Measurements from ENCODE around the gene OSBPL8. TPM values are rescaled to one million over a fixed set of nuclear protein-coding genes. Genes with fewer than 3 reads are reported as not detected.

The OSBPL8 gene
- total and polyA plus RNA-seq, 2 donors (not counting 1 experiment from before 2014, with no cell fraction given) = 11.1 to 112 TPM

GRCh38 chr12:76374386-76375020 lies 185.1 kb downstream of the OSBPL8 start:
- H3K27ac ChIP-seq (ENCODE audit: low read length in 2 of 2) = no peak overlapping the region
- H3K4me1 Mint-ChIP-seq = no peaks in the 10 kb centered on the region
- H3K4me1 ChIP-seq (ENCODE audit: control insufficient read depth in 2 of 2, insufficient read depth in 2 of 2, low read length in 2 of 2) = no peaks in the 10 kb centered on the region
- intact Hi-C loops (cut with micrococcal nuclease) = no loop called here
- H4K20me1 ChIP-seq (ENCODE audit: control insufficient read depth, insufficient read depth, low read length, poor library complexity, severe bottlenecking) = no peaks in the 10 kb centered on the region
- no CpG with 5 or more reads among the region's 1 CpG for WGBS (ENCODE audit: insufficient coverage)
- CTCF ChIA-PET = interaction anchor here (1.6 kb wide), 1 partner anchor 212 kb away, joined by 5 read pairs; no protein-coding TSS in a partner anchor
- peaks cover 8 to 47% of the 10 kb centered on the region in 2 experiments for H3K36me3 ChIP-seq (replicated peaks in 1 of 2; ENCODE audit: control extremely low read depth in 1 of 2, control insufficient read depth in 1 of 2, extremely low read depth in 1 of 2, insufficient read depth in 2 of 2, low read length in 1 of 2)
- no peaks in the 10 kb centered on the region for H3K79me2 ChIP-seq (ENCODE audit: control insufficient read depth, insufficient read depth, low read length)
- no peak for TF ChIP-seq EZH2 (IDR thresholded peaks at IDR 0.05; ENCODE audit: borderline replicate concordance, insufficient read depth, low read depth, low read length, poor library complexity, severe bottlenecking)
- no peaks in the 10 kb centered on the region for H3K27me3 ChIP-seq (replicated peaks in 1 of 4; ENCODE audit: control extremely low read depth in 1 of 4, control insufficient read depth in 3 of 4, insufficient read depth in 4 of 4, low read length in 3 of 4)
- DNase-seq (no peak), ATAC-seq (ENCODE audit: low read depth) (no peak)
- no peak overlapping the region for H3K4me2 ChIP-seq (replicated peaks; ENCODE audit: low read depth, low read length, poor library complexity, severe bottlenecking)
- no peaks in the 10 kb centered on the region for H3K27me3 Mint-ChIP-seq
- H3K9me3 Mint-ChIP-seq (ENCODE audit: insufficient read depth) = no peaks in the 10 kb centered on the region
- no peaks in the 10 kb centered on the region for H3K9me3 ChIP-seq (ENCODE audit: control extremely low read depth in 1 of 3, control insufficient read depth in 2 of 3, insufficient read depth in 1 of 3, low read length in 2 of 3)
- H3K4me3 Mint-ChIP-seq = no peak overlapping the region
- no peak overlapping the region for H3K4me3 ChIP-seq (ENCODE audit: control extremely low read depth in 1 of 5, extremely low read depth in 1 of 5, insufficient read depth in 1 of 5, low read depth in 2 of 5, low read length in 4 of 5)
- POLR2A ChIA-PET = no interaction called here
- H2AFZ ChIP-seq (ENCODE audit: insufficient read depth, low read depth, low read length, poor library complexity, severe bottlenecking) = no peak overlapping the region
- H3K9ac ChIP-seq (ENCODE audit: low read length) = no peak overlapping the region
- no peak overlapping the region for H3K27ac Mint-ChIP-seq

GRCh38 chr12:76368230-76368629 lies 191.3 kb downstream of the OSBPL8 start:
- Mint-ChIP-seq H3K27ac (no peak overlapping the region), H3K4me3 (no peak overlapping the region), H3K9me3 (ENCODE audit: insufficient read depth) (peaks cover 4% of the 10 kb centered on the region), H3K27me3 (no peaks in the 10 kb centered on the region), H3K4me1 (no peaks in the 10 kb centered on the region)
- peaks cover 19 to 52% of the 10 kb centered on the region in 2 experiments for H3K36me3 ChIP-seq (replicated peaks in 1 of 2; ENCODE audit: control extremely low read depth in 1 of 2, control insufficient read depth in 1 of 2, extremely low read depth in 1 of 2, insufficient read depth in 2 of 2, low read length in 1 of 2)
- ChIA-PET POLR2A (no interaction called here), CTCF (interaction anchor here (1.3 kb wide), 1 partner anchor 218 kb away, joined by 5 read pairs; no protein-coding TSS in a partner anchor)
- no peak for DNase-seq
- H3K9me3 ChIP-seq (ENCODE audit: control extremely low read depth in 1 of 3, control insufficient read depth in 2 of 3, insufficient read depth in 1 of 3, low read length in 2 of 3) = peaks cover 1 to 5% (median 2%) of the 10 kb centered on the region in 3 donors
- no peaks in the 10 kb centered on the region for H4K20me1 ChIP-seq (ENCODE audit: control insufficient read depth, insufficient read depth, low read length, poor library complexity, severe bottlenecking)
- no peaks in the 10 kb centered on the region for H3K27me3 ChIP-seq (replicated peaks in 1 of 4; ENCODE audit: control extremely low read depth in 1 of 4, control insufficient read depth in 3 of 4, insufficient read depth in 4 of 4, low read length in 3 of 4)
- no peak overlapping the region for H3K9ac ChIP-seq (ENCODE audit: low read length)
- no peaks in the 10 kb centered on the region for H3K79me2 ChIP-seq (ENCODE audit: control insufficient read depth, insufficient read depth, low read length)
- ATAC-seq (ENCODE audit: low read depth) = no peak
- H2AFZ ChIP-seq (ENCODE audit: insufficient read depth, low read depth, low read length, poor library complexity, severe bottlenecking) = no peak overlapping the region
- intact Hi-C loops (cut with micrococcal nuclease) = no loop called here
- TF ChIP-seq CTCF (IDR thresholded peaks at IDR 0.05) (no peak), EZH2 (IDR thresholded peaks at IDR 0.05; ENCODE audit: borderline replicate concordance, insufficient read depth, low read depth, low read length, poor library complexity, severe bottlenecking) (no peak)
- H3K4me1 ChIP-seq (ENCODE audit: control insufficient read depth in 2 of 2, insufficient read depth in 2 of 2, low read length in 2 of 2) = no peaks in the 10 kb centered on the region
- H3K4me3 ChIP-seq (ENCODE audit: control extremely low read depth in 1 of 5, extremely low read depth in 1 of 5, insufficient read depth in 1 of 5, low read depth in 2 of 5, low read length in 4 of 5) = no peak overlapping the region
- H3K27ac ChIP-seq (ENCODE audit: low read length in 2 of 2) = no peak overlapping the region
- no peak overlapping the region for H3K4me2 ChIP-seq (replicated peaks; ENCODE audit: low read depth, low read length, poor library complexity, severe bottlenecking)
- 100% methylated on average over 1 of the region's 1 CpG for WGBS (ENCODE audit: insufficient coverage)

Measured in B cell (primary cell).